Measurements from ENCODE around the gene EPHA6.

Gene EPHA6

DNA sequence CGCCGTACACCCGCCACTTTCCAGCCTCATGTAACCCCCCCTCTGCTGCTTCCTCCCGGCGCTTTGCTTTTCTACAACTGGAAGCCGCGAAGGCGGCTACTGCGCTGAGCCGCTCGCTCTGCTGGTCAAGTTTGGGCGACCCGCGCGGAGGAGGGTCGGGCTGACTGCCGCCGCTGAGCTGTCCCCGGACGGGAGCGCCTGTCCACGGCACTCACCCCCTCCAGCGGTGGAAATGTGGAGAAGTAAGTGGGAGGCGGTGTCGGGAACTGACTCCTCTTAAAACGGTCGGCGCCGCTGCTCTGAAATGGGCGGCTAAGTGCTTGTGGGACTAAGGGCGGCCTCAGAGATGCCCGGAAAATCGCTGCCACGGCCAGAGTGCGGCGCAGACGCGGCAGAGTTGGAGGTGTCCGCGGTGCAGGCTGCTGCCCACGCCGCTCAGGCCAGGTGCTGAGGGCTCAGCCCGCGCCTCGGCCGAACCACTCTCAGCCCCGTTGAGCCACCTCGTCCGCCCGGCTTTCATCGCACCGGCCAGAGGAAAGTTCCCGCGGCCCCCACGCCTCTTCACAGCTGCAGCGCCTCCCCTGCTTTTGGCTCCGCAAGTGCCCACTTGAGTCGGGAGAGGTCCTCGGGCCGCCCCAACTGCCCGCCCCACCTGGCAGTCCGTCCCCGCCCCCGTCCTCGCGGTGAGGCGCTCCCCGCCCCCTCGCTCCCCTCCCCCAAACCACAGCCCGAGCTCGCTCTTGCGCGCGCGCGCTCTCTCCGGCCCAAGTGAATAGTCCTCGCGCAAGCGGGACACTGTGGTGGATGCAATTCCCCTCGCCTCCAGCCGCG lies at the start of gene EPHA6:
Gene EPHA6, plus strand, starts transcription at position 775 of the 831 bp plus-strand sequence.
- peak; percentile 44 for DNase-seq

DNA sequence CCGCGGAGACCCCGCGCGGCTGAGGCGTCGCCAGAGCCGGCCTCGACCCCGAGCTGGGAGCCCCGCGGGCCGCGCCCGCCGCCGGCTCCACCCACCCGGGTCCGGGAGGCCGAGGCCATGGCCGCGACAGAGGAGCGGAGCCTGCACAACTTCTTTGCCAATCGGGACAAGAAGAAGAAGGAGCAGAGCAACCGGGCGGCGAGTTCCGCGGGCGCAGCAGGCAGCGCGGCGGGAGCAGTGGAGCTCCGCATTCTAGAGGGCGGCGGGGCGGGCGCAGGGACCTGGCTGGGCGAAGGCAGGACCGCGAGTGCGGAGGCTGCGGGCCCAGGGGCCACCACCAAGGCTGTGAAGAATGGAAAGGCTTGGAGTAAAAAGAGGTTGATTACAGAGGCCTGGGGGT lies 37.6 kb upstream of the EPHA6 start:
- no peak for DNase-seq

GRCh38 chr3:96779810-96780209 lies 34.6 kb upstream of the EPHA6 start:
- DNase-seq = no peak

GRCh38 chr3:96796101-96796500 lies 18.3 kb upstream of the EPHA6 start:
- DNase-seq = no peak

DNA sequence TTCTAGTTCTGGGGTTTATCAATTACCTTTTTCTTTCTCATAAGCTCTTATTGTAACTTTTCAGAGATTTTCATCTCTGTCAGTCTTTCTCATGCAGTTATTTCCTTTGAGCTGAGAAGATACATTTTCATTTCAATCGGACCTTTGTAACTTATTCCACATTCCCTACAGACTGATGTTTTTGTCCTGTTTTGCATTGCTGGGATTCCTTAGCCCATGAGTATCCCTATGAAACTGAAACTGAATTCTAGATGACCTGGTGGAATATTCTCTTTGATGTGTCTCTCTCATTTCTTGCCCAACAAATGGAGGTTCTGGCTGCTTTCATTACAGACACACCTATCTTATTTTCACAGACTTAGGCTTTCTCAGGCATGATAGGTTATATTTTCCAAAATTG lies 10.5 kb upstream of the EPHA6 start:
- DNase-seq = no peak

- no peak for DNase-seq
Observed at GRCh38 chr3:96806341-96806740, 8.1 kb upstream of the EPHA6 start.

GRCh38 chr3:96813134-96813819 lies 1.1 kb upstream of the EPHA6 start:
- DNase-seq = peak; percentile 85

GRCh38 chr3:96814651-96815567 lies 515 bp downstream of the EPHA6 start:
- DNase-seq = no peak

DNA sequence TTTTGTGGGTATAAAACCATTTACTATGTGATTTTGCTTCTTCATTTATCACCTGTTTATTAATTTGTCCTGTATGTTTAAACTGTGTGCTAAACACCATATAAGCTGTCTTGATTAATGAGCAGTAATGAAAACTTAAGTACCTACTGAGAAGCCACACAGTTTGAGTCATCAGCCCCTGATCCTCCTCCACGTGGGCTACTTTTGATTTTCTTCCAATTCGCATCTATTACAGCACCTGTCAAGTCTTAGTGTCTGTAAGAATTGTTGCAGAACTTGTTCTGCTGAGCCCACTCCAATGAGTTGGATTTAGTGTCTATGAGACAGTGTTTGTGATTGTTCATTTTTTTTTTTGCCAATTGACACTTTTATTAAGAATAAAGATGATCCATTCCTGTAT lies 16.8 kb downstream of the EPHA6 start:
- DNase-seq = no peak

DNA sequence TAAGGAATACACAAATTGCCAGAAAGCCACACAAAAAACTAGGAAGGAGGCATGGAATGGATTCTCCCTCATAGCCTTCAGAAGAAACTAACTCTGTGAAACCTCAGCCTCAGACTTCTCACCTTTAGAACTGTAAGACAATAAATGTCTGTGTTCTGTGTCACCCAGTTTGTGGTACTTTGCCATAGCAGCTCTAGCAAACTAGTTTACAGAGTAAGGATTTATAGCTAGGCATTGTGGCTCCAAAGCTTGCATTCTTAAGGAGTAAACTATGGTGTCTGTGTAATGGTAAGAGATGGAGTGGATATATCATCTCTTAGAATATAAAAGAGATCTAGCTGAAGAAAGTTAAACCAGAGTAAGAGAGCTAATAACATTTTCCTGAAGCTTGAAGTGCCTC lies 18.9 kb downstream of the EPHA6 start:
- DNase-seq = no peak

DNA sequence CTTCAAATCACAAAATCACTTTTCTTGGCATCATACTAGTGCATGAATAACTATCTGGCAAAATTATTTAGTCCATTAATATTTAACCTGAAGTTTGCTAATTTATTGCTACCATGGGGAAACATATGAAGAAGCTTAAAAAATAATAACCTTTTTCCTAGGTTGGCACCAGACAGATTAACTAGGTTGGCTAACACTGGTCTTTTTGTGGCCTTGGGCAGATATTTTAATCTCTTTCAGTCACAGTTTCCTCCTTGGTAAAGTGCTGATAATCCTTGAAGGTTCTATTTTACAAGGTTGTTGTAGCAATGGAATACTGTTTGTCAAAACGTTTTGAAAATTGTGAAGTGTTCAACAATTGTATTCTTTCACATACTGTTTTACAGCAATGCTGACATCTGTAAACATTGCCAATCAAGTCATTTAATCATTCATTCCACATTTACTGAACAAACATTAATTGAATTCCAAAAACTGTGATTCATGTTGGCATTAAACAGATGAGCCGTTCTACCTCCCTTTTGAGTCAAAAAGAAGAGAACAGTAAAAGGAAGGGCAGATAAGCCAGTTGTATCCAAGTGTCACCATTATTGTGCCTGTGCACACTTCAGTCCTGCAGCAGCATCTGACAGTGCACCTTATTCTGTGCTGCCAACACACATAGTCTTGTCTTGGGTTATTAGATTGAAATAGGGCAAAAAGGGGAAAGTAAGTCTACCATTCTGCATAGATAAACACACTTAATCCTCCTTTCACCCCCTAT lies 21.9 kb downstream of the EPHA6 start:
- no peak for DNase-seq

- DNase-seq = no peak
Observed at GRCh38 chr3:96843505-96844203, 29.3 kb downstream of the EPHA6 start.

- no peak for DNase-seq
Observed at GRCh38 chr3:96844204-96844514, 29.8 kb downstream of the EPHA6 start.

- DNase-seq = no peak
Observed at GRCh38 chr3:96852849-96853248, 38.5 kb downstream of the EPHA6 start.

- no peak for DNase-seq
Observed at GRCh38 chr3:96860882-96861281, 46.5 kb downstream of the EPHA6 start.

- DNase-seq = peak; percentile 66
Observed at GRCh38 chr3:96863129-96863740, 48.8 kb downstream of the EPHA6 start.

GRCh38 chr3:96865605-96866004 lies 51.2 kb downstream of the EPHA6 start:
- DNase-seq = peak; percentile 60

GRCh38 chr3:96869316-96869715 lies 54.9 kb downstream of the EPHA6 start:
- DNase-seq = no peak

DNA sequence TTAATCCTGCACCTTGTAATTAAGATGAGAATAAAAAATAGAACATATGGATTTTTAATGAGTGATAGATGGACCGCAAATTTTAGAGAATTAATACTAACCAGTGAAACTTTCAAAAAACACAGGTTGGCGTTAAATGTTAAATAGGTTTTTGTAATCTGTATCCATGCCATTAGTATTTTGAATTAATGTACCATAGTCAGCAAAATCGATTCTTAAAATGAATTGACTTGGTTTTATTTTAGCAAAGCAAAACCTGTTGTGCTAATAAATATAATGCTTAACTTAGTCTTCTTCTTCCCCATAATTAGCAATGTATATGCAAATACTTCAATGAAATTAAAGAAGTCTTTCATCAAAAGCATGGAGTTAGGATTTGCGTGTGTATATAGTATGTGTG lies 63.1 kb downstream of the EPHA6 start:
- no peak for DNase-seq

GRCh38 chr3:96900031-96900430 lies 85.6 kb downstream of the EPHA6 start:
- no peak for DNase-seq

DNA sequence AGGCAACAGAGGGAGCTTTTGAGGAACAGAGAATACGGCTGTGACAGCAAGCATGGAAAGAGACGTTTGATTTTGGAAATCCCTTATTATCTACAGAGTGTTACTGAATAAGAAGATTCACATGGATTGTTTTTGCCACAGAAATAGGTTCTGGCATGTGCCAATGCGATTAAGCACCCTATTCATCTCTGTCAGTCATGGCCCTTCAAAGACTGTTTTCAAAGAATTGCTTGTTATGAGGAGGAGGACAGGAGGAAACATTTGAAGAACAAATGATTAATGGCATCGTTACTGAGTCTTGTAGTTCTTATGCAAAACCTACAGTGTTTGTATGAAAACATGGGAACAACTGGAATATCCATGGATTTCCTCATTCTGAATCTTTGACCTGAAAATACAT lies 86.2 kb downstream of the EPHA6 start:
- no peak for DNase-seq

- DNase-seq = no peak
Observed at GRCh38 chr3:96915445-96915844, 101.1 kb downstream of the EPHA6 start.
